Measurements from ENCODE around the gene STEAP3.

GRCh38 chr2:119286661-119287060, 63.0 kb downstream of the STEAP3 start:
- no peak for TF ChIP-seq CTCF (IDR thresholded peaks at IDR 0.05)
- no peak for TF ChIP-seq POLR2A (IDR thresholded peaks at IDR 0.05)
